Mucosa of descending colon (tissue), 3 donors: ENCODE results near the gene AGK. TPM values are rescaled to one million over a fixed set of nuclear protein-coding genes. Genes with fewer than 3 reads are reported as not detected.
"Not testable (repeated sequence)": the region's sequence is repeated elsewhere in the genome, so short reads cannot be mapped to it uniquely, and the experiment has no call there.

Source experiments
- ATAC-seq: fragments of 200-7000 bp; cut with Tn5 transposase; one replicate; pipeline ENCODE4 v1.9.1; 2020; ENCODE audit warnings: mild to moderate bottlenecking, moderate library complexity
- DNase-seq, 3 donors: peaks; one replicate each; pipeline ENCODE4 v3.0.0-alpha.2; 2020
- H3K36me3 ChIP-seq: fragments of 200-600 bp; one replicate; pipeline ENCODE4 v1.8.0; 2021; ENCODE audit warnings: low read depth, mild to moderate bottlenecking
- H3K4me1 ChIP-seq: fragments of 200-600 bp; one replicate; pipeline ENCODE4 v1.8.0; 2021; ENCODE audit warnings: low read depth, mild to moderate bottlenecking
- H3K4me3 ChIP-seq: fragments of 200-600 bp; one replicate; pipeline ENCODE4 v1.8.0; 2021; ENCODE audit warnings: mild to moderate bottlenecking
- H3K9me3 ChIP-seq: fragments of 200-600 bp; one replicate; pipeline ENCODE4 v1.8.0; 2021; ENCODE audit warnings: mild to moderate bottlenecking
- intact Hi-C, 2 donors: fragments of 100-400 bp; cut with DNase I in 1 of 2; cut with micrococcal nuclease in 1 of 2; formaldehyde crosslinking; loops; one replicate each; pipeline versions ENCODE4 v1.11.0 to v1.11.1; 2022; cut with DNase I, micrococcal nuclease
- total RNA-seq, 3 donors: library from RNA; stranded (reverse); fragmentation: NEBNext Ultra II Directional in 2 of 3; extraction: Animal tissue kit (Norgen Biotek cat#: 25700) in 2 of 3; gene quantifications; one replicate each; pipeline versions ENCODE4 v1.2.1 to v1.2.4, GENCODE V29; 2021 to 2023
- TF ChIP-seq, protein P1 (sequence below): fragments of 200-600 bp; IDR thresholded peaks from one replicate; pipeline ENCODE4 v1.8.0; 2022; ENCODE audit warnings: antibody characterized with exemption, mild to moderate bottlenecking
- donor health status: DM: no; HTN: no; CAD: no; lungs with moderate emphysema.
- donor health status: DM: no; HTN: no; CAD: no.
- donor health status: DM: no; HTN: yes; CAD: no.

Gene AGK
- total RNA-seq, 3 donors from 2014 or later, result 16.7 to 20.7 (median 17.6) TPM

- intact Hi-C loops, result no loop called here
- Histone ChIP-seq H3K4me3 (no peak overlapping the region), H3K9me3 (peaks cover 24% of the 10 kb centered on the region), H3K4me1 (no peaks in the 10 kb centered on the region), H3K36me3 (no peaks in the 10 kb centered on the region)
- DNase-seq, result no peak
- no peak for ATAC-seq
- TF ChIP-seq, protein P1, sequence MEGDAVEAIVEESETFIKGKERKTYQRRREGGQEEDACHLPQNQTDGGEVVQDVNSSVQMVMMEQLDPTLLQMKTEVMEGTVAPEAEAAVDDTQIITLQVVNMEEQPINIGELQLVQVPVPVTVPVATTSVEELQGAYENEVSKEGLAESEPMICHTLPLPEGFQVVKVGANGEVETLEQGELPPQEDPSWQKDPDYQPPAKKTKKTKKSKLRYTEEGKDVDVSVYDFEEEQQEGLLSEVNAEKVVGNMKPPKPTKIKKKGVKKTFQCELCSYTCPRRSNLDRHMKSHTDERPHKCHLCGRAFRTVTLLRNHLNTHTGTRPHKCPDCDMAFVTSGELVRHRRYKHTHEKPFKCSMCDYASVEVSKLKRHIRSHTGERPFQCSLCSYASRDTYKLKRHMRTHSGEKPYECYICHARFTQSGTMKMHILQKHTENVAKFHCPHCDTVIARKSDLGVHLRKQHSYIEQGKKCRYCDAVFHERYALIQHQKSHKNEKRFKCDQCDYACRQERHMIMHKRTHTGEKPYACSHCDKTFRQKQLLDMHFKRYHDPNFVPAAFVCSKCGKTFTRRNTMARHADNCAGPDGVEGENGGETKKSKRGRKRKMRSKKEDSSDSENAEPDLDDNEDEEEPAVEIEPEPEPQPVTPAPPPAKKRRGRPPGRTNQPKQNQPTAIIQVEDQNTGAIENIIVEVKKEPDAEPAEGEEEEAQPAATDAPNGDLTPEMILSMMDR, result no peak
Measured at GRCh38 chr7:141575164-141575563, 24.0 kb downstream of the AGK start.

DNA sequence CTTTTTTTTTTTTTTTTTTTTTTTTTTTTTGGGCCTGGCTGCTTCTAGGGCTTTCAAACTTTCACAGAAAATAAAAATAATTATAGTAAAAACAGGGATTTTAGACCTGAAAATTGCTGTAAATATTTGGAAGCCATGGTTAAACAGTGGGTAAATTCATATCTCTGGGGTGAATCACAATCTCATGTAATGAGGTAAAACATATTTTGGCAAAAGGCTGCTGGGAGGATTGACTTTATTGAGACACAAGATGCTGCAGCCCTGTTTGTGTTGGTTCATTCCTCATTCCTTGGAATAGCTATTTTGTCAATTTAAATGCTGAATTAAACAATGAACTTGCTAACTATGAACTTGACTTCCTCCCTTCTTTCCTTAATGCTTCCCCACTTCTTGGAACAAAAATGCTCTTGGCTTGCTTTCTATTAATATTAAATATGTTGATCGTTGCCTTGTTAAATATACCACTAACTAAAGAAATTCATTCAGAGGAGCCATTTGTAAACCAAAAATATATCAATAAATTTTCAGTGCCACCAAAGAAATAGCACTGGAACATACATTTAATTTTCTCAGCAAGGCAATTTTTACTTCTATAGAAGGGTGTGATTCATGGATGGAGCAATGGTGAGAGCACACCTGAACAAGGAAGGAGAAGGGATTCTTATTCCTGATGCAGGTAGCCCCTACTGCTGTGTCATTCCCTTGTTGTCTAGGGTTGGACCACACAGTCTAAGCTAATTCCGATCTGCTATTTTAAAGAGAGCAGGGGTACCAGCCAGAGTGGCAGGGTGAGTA is 24.6 kb downstream of the AGK start:
- Histone ChIP-seq H3K4me1 (no peaks in the 10 kb centered on the region), H3K4me3 (no peak overlapping the region), H3K36me3 (no peaks in the 10 kb centered on the region), H3K9me3 (peaks cover 31% of the 10 kb centered on the region)
- DNase-seq, result no peak
- TF ChIP-seq, protein P1, result no peak
- ATAC-seq, result no peak
- intact Hi-C loops, result no loop called here

DNA sequence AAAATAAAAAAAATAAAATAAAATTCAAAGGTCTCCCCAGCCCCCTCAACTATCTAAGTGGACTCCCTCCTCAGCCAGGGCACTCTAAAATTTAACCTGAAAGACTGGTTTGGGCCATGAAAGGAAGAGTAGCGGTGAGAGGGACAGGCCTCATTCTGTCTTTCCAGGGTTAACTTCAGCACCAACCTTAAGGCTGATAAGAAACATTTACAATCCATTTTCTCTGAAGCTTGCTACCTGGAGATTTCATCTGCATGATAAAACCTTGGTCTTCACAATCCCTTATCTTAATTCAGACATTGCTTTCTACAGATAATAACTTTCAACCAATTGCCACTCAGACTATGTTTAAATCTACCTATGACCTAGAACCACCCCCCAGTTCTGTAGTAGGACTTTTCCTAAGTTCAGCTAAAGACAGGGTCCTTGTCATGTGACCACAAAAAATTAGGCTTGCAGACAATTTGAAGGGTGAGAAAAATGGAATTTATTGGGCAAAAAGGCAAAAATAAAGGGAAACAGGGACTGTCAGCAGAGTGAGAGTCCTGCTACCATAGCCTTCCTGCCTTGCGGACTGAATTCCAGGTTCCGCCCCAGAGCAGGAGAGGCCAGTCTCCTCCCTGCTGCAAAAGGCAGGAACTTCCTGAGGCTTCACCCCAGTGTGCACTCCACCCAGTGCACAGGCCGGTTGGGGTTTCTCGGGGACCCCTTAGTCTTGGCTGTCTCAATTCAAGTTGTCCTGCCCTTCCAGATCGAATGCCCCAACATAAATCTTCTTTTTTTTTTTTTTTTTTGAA is 26.0 kb downstream of the AGK start:
- no peak for ATAC-seq
- Histone ChIP-seq H3K9me3 (peaks cover 32% of the 10 kb centered on the region), H3K4me1 (no peaks in the 10 kb centered on the region), H3K4me3 (no peak overlapping the region), H3K36me3 (no peaks in the 10 kb centered on the region)
- TF ChIP-seq, protein P1, result no peak
- no peak for DNase-seq
- intact Hi-C loops, result no loop called here

DNA sequence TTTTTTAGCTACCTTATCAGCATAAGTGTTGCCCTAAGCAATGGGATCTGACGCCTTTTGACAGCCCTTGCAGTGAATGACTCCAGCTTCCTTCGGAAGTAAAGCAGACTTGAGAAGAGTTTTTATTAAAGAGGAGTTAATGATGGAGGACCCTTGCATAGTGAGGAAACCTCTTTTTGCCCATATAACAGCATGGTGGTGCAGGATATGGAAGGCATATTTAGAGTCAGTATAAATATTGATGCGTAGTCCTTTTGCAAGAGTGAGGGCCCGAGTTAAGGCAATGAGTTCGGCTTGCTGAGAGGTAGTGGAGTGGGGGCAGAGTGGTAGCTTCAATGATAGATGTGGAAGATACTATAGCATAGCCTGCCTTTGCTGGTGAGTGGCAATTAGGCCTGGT is 28.7 kb downstream of the AGK start:
- DNase-seq, H3K4me1 ChIP-seq, H3K36me3 ChIP-seq, H3K4me3 ChIP-seq, intact Hi-C loops, ATAC-seq: not testable (repeated sequence)
- peaks cover 32% of the 10 kb centered on the region for H3K9me3 ChIP-seq

DNA sequence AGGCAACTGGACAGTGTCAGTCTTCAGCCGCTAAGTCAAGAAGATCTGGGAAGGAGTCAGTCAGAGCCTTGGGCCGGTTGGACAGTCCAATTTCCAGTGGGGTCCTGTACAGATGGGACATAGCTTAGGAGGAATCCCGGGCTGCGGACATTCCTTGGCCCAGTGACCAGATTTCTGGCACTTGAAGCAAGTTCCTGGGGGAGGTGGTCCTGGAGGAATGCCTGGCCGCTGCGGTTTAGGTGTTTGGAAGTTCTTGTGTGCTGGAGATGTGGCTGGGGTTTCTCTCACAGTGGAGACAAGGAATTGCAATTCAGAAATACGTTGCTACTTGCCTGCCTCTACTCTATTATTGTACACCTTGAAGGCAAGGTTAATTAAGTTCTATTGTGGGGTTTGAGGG is 30.9 kb downstream of the AGK start:
- ATAC-seq, H3K4me3 ChIP-seq, intact Hi-C loops, H3K4me1 ChIP-seq, DNase-seq, H3K36me3 ChIP-seq: not testable (repeated sequence)
- peaks cover 26% of the 10 kb centered on the region for H3K9me3 ChIP-seq

- ATAC-seq, result no peak
- intact Hi-C loops, result no loop called here
Measured at GRCh38 chr7:141584935-141585334, 33.7 kb downstream of the AGK start.

More at GRCh38 chr7:141584935-141585334, 33.7 kb downstream of the AGK start:
- H3K4me1 ChIP-seq, result no peaks in the 10 kb centered on the region
- DNase-seq, result no peak
- peaks cover 11% of the 10 kb centered on the region for H3K9me3 ChIP-seq
- TF ChIP-seq, protein P1, result no peak
- no peak overlapping the region for H3K4me3 ChIP-seq
- H3K36me3 ChIP-seq, result no peaks in the 10 kb centered on the region
